GM12874 (cell line): ENCODE data around the gene PHLDA2.

Experiments
- TF ChIP-seq, protein P1 (sequence below): IDR thresholded peaks from 2 replicates; pipeline ENCODE4 v1.5.1; 2011; ENCODE audit warnings: low read depth, mild to moderate bottlenecking, control low read depth, low read length, moderate library complexity; ENCODE audit not compliant: insufficient read depth

Gene PHLDA2

DNA sequence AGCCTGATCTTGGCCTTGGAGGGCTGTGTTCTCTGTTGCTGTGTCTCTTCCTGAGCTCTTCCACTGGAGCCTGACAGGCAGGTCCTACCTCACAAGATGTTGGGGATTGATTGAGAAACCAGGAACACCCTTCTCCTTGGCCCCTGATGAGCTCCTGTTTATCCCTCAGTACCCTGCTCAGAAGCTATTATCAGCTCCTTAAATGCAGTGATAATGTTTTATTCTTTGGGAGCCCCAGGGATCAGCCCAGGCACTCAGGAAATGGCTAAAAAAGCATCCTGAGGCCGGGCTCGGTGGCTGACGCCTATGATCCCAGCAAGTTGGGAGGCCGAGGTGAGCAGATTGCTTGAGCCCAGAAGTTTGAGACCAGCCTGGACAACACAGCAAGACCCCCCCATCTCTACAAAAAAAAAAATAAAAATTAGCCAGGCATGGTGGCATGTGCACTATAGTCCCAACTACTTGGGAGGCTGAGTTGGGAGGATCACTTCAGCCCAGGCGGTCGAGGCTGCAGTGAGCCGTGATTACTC lies 4.9 kb upstream of the PHLDA2 start:
- TF ChIP-seq, protein P1, sequence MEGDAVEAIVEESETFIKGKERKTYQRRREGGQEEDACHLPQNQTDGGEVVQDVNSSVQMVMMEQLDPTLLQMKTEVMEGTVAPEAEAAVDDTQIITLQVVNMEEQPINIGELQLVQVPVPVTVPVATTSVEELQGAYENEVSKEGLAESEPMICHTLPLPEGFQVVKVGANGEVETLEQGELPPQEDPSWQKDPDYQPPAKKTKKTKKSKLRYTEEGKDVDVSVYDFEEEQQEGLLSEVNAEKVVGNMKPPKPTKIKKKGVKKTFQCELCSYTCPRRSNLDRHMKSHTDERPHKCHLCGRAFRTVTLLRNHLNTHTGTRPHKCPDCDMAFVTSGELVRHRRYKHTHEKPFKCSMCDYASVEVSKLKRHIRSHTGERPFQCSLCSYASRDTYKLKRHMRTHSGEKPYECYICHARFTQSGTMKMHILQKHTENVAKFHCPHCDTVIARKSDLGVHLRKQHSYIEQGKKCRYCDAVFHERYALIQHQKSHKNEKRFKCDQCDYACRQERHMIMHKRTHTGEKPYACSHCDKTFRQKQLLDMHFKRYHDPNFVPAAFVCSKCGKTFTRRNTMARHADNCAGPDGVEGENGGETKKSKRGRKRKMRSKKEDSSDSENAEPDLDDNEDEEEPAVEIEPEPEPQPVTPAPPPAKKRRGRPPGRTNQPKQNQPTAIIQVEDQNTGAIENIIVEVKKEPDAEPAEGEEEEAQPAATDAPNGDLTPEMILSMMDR, result no peak

DNA sequence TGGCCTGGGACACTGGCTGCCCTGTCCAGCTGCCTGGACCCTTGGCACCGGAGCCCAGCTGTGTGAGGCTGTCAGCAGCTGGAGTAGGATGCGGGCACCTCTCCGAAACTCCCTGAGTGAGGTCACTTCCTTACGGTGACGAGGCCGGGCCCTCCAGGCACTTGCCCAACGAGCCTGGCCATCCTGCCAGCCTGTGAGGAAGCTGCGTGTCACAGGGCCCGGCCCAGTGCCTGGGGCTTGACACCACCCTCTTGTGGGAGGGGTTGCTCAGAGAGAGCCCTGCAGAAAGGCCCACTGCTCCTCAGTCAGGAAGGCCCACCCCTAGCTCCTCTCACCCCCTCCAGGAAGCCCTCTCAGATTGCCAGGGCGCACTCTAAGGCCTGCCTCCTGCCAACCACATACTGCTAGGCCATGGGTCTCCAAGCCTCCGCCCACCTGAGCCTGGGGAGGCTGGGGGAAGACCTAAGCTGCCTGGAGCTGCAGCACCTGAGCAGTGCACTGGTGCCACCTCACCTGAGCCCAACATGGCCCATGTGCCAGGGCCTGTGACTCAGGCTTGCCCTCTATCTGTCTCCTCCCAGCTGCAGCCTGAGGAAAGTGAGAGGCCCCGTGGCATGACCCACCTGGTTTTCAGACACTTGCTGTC lies 4.3 kb upstream of the PHLDA2 start:
- TF ChIP-seq, protein P1, result no peak

DNA sequence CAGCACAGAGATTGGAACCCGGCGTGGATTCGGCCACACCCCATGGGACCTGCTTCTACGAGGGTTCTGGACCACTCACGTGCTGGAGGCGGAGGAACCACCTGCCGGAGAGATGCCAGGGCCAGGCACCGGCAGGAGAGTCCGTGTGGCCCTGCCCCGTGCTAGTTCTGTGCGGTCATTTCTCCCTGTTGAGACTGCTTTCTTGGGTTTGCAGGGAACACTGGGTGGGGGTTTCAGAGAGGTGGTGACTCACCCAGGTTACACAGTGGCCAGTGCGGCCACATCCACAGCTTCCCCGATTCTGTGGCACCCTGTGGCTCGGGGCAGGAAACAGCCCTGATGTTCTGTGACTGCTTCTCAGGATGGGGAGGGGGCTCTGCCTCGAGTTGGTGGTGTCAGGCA lies 3.6 kb upstream of the PHLDA2 start:
- TF ChIP-seq, protein P1, result no peak

DNA sequence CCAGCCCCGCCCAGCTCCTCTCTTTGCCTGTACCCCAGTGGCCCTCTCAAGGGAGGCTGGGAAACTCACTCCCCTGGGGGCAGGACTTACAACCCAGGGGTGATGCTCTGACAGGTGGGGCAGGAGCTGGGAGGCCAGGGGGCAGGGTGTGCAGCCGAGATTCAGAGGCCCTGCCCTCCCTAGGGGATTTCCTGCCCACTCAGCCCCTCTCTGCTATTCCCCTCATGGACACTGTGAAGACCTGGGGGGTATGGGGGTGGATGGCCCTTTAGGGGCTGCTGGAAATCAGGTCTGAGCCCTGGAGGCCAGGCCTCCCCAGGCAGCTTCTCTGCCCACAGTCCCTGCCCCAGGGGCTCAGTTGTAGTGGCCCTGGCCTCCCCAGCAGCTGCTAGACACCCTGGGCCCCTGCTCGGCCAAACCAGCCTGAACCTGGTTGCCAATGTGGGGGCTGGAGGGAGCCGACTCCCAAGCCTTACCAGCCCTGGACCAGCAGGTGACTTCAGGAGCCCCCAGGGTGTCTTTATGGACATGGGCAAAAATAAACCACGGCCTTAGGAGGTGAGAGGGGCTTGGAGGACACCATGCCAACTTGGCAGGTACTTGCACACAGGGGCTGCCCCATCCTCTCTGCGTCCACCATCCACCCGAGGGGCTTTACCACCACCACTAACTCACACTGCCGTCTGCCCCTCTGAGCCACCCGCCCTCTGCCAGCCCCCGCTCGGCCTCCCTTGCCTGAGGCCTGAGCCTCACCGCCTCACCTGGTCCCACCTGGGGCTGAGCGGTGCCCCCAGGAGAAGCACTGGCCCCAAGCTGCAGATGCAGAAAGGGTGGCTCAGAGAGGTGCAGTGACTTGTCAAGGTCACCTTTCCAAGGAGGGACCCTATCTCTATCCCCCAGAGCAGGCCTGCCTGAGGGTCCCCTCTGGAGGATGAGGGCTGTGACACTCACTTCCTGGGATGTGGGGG lies 2.8 kb upstream of the PHLDA2 start:
- TF ChIP-seq, protein P1, result no peak

DNA sequence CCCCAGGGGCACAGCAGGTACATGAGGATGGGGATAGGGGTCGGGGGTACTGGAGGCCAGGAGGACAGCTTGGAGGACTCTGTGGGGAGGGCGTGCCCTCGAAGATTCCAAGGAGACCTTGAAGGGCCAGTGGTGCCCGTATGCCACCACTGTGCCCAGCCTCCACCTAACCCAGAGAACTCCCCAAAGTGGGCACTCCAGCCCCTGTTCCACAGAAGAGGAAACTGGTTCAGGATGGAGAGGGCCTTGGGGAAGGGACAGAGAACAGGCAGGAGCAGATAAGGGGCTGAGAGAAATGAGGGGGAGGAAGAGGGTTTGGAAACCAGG lies 2.2 kb upstream of the PHLDA2 start:
- TF ChIP-seq, protein P1, result no peak

DNA sequence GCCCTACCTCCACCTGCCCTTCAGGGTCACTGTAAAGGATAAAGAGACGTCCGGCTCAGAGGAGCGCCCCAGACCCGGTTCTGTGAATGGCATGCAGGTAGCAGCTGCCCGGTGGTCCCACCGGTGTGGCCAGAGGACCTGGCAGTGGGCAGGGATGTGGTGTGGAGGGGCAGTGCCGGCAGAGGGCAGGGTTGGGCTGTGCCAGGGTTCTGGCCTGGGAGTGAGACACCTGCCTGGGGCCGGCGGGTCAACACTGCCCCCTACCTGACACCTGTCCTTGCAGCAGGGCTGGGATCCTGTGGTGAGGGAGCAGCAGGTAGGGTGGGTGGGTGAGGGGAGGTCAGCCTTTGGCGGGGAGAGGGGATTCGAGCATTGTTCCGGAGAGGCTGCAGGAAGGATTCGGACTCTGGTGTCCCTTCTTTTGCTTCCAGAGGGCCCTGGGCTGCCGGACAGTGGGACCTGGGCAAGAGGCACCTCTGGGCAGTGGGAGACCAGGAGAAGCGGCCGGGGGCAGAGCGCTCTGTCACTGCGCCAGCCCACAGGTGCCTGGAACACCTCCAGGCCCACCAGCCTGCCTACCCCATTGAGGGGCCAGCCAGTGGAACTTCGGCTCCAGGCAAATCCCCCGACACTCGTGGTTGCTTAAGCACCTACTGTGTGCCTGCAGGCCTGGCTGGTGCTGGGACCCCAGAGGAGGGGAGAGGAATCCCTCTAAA lies 1.6 kb upstream of the PHLDA2 start:
- TF ChIP-seq, protein P1, result peak; percentile 93

DNA sequence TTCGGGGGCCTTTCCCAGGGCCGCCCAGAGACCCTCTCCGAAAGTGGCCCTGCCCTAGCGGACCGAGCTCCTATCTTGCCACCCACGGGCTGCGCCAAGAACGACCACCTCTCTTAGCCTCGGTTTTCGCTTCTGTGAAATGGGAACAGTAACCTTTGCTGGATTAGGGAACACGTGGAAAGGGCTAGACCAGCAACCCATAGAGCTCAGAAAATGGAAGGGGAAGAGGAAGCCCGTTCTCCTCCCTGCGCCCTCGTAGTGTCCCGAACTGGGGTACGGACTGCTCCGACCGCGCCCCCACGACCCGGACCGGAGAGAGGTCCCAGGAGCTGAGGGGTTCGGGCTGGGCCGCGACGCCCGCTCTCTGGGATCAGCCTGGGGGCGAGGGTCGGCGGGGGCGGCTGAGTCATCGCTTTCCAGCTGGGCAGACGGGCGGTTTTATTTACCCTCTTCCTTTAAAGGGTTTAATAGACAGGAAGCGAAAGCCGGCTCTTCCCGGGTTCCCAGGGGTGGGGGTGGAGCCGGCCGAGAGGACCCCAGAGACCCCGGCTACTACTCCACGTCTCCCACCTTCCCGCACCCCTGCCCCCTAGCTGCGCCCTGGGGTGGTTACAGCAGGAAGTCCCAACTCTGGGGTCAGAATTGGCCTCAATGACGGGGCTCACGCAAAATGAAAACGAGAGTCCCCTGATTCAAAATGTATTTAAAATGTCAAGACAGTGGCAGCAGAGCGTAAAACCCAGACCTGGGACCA lies 907 bp upstream of the PHLDA2 start:
- TF ChIP-seq, protein P1, result peak; percentile 66
